ENCODE measurements around the gene AADACL3. TPM values are rescaled to one million over a fixed set of nuclear protein-coding genes. Genes with fewer than 3 reads are reported as not detected.

The AADACL3 gene
- polyA plus RNA-seq, 1 donor from 2014 or later: not detected

Small RNA genes lying within 50 kb of the gene (small RNA-seq; reads per million reads assigned to genes)
- gene AC244670.1: 0 reads per million in 3 experiments

Other genes with a start within 250 kb of the AADACL3 start
- 0.22 TPM in 1 of 2 replicates, not detected in the other for gene DHRS3, start 97.9 kb upstream of the AADACL3 start, polyA plus RNA-seq
- not detected in 2 replicates for gene AADACL4, start 72.0 kb upstream of the AADACL3 start, polyA plus RNA-seq
- not detected in 2 replicates for gene CFAP107, start 30.1 kb downstream of the AADACL3 start, polyA plus RNA-seq
- not detected in 2 replicates for gene PRAMEF12, start 57.6 kb downstream of the AADACL3 start, polyA plus RNA-seq
- not detected in 2 replicates for gene PRAMEF1, start 75.3 kb downstream of the AADACL3 start, polyA plus RNA-seq
- not detected in 2 replicates for gene PRAMEF11, start 115.3 kb downstream of the AADACL3 start, polyA plus RNA-seq
- not detected in 2 replicates for gene HNRNPCL1, start 132.6 kb downstream of the AADACL3 start, polyA plus RNA-seq
- not detected in 2 replicates for gene PRAMEF2, start 141.0 kb downstream of the AADACL3 start, polyA plus RNA-seq
- not detected in 2 replicates for gene PRAMEF4, start 170.1 kb downstream of the AADACL3 start, polyA plus RNA-seq
- not detected in 2 replicates for gene PRAMEF10, start 182.2 kb downstream of the AADACL3 start, polyA plus RNA-seq
- not detected in 2 replicates for gene PRAMEF7, start 200.5 kb downstream of the AADACL3 start, polyA plus RNA-seq
- not detected in 2 replicates for gene PRAMEF6, start 231.5 kb downstream of the AADACL3 start, polyA plus RNA-seq